ENCODE data around the gene TAAR5.

- TF ChIP-seq CTCF (IDR thresholded peaks at IDR 0.05; ENCODE audit: insufficient read depth, low read length) (no peak), POLR2AphosphoS5 (IDR thresholded peaks at IDR 0.05; ENCODE audit: low read depth) (no peak)
These were observed 821 bp upstream of the TAAR5 start for GRCh38 chr6:132590362-132590761.

Measured in HL-60 (cell line).